H54 (cell line): ENCODE measurements around the gene CACNA1E.

Experiments used
- DNase-seq: peaks from one replicate; pipeline ENCODE4 v3.0.0; 2011; ENCODE audit warnings: low spot score, mixed read lengths; ENCODE audit not compliant: insufficient read length
- FAIRE-seq: peaks from 3 replicates; lab custom pipeline; 2011; peaks lifted over from hg19 to GRCh38; lab: Jason Lieb, UNC
- POLR2A ChIP-seq: IDR thresholded peaks from 2 replicates; pipeline ENCODE4 v1.6.1; 2011; ENCODE audit warnings: low read depth, mild to moderate bottlenecking, low read length

Gene CACNA1E

GRCh38 chr1:181551754-181552153, 68.4 kb downstream of the CACNA1E start:
- no peak for TF ChIP-seq POLR2A
- FAIRE-seq: no peak
- no peak for DNase-seq

GRCh38 chr1:181554465-181554864, 71.1 kb downstream of the CACNA1E start:
- TF ChIP-seq POLR2A: no peak
- no peak for FAIRE-seq

GRCh38 chr1:181556631-181557030, 73.3 kb downstream of the CACNA1E start:
- TF ChIP-seq POLR2A: no peak
- DNase-seq (no peak), FAIRE-seq (no peak)

More at GRCh38 chr1:181554465-181554864, 71.1 kb downstream of the CACNA1E start:
- DNase-seq: no peak

GRCh38 chr1:181557313-181557712, 74.0 kb downstream of the CACNA1E start:
- FAIRE-seq (no peak), DNase-seq (no peak)
- no peak for TF ChIP-seq POLR2A

DNA sequence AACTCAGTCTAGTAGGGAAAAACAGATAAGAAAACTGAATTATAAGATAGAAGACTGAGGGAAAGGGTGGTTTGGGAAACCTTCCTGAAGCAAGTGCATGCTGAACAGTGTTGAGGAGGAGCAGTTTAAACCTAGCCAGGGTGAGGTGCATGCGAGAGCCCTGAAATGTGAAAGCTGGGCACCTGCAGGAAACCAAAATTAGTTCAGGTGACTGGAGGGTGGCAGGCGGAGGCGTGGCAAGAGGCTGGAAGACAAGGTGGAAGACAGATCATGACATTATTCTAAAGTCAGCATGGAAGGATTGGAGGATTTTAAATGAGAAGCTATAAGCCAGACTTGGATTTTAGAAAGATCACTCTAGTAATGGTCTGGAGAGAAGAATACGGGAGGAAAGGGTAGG, 75.1 kb downstream of the CACNA1E start:
- no peak for TF ChIP-seq POLR2A
- no peak for DNase-seq
- no peak for FAIRE-seq

DNA sequence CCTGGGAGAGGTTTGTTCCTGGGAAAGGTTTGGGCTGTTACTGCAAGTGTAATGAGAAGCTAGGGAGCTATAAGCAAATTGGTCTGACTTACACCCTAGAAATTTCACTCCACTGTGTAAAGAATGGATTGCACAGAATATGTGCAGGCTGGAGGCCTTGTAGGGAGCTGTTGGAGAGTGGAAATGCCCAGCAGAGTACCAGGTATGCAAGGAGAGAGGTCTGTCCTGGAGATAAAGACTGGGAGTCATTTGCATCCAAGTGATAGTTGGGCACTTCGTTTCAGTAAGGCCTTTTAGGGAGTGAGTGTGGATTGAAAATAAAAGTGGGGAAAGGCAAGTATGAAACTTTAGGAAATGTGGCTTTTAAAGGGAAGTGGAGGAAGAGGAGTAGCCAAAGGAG, 75.8 kb downstream of the CACNA1E start:
- TF ChIP-seq POLR2A: no peak
- DNase-seq (no peak), FAIRE-seq (no peak)

DNA sequence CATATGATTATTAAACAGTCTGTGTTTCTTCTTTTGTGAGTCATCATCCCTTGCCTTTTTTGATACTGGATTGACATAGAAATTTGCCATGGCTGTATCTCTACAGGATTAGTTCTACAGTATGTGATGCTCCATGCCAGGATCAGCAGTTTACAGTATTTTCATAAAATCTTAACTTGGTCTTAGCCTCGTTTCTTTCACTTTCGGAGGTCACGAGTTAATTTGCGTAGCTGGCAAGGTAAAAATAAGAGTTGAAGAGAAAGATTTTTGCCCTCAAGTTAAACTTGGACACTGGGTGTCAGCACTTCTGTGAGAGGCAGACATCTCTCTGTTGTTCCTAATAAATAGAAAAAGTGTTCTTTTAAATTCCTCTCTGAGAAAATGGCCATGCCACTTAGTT, 79.1 kb downstream of the CACNA1E start:
- FAIRE-seq (no peak), DNase-seq (no peak)
- TF ChIP-seq POLR2A: no peak

GRCh38 chr1:181568736-181569135, 85.4 kb downstream of the CACNA1E start:
- no peak for FAIRE-seq
- DNase-seq: no peak
- no peak for TF ChIP-seq POLR2A

GRCh38 chr1:181577475-181577874, 94.2 kb downstream of the CACNA1E start:
- FAIRE-seq (no peak), DNase-seq (no peak)
- TF ChIP-seq POLR2A: no peak

GRCh38 chr1:181583598-181583997, 100.3 kb downstream of the CACNA1E start:
- no peak for TF ChIP-seq POLR2A
- no peak for FAIRE-seq
- no peak for DNase-seq

GRCh38 chr1:181587870-181588438, 104.6 kb downstream of the CACNA1E start:
- DNase-seq (no peak), FAIRE-seq (no peak)
- no peak for TF ChIP-seq POLR2A

DNA sequence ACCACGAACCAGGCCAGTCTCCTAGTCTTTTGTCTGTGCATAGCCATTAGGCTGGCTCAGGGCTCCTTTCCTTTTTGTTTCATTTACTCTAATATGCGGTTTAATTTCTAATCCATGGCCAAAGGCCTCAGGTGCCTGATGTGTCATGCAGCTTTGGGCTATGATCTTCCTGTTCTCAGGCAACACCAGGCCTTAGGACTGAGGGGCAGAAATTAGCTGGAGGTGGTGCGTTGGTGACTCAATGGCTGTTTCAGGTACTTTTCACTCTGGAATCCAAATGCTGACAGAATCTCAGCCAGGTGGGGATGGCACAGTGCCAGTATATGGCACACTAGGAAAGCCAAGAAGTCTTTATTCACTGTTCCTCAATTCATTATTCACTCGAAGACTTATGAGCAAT, 105.3 kb downstream of the CACNA1E start:
- no peak for FAIRE-seq
- DNase-seq: no peak
- TF ChIP-seq POLR2A: no peak

GRCh38 chr1:181592255-181592859, 109.0 kb downstream of the CACNA1E start:
- no peak for TF ChIP-seq POLR2A
- DNase-seq (no peak), FAIRE-seq (no peak)

GRCh38 chr1:181593042-181593441, 109.7 kb downstream of the CACNA1E start:
- FAIRE-seq (no peak), DNase-seq (no peak)
- no peak for TF ChIP-seq POLR2A

DNA sequence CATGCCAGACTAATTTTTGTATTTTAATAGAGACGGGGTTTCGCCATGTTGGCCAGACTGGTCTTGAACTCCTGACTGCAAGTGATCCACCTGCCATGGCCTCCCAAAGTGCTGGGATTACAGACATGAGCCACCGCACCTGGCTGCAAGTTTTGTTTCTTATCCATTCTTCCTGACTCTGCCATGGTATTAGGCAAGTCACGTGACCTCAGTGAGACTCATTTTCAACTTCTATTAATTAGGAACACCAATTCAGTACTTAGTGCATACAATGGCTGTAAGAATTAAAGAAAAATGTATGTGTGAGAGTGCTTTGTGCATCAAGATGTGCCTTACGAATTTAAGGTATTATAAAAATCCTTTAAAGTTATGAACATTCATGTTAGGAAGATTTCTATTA, 111.2 kb downstream of the CACNA1E start:
- DNase-seq (no peak), FAIRE-seq (no peak)
- no peak for TF ChIP-seq POLR2A
